A549 (cell line): Measurements from ENCODE around the gene TFAP2B. TPM values are rescaled to one million over a fixed set of nuclear protein-coding genes. Genes with fewer than 3 reads are reported as not detected.

Source experiments
- ATAC-seq, 2 experiments: fragments of 200-7000 bp in 1 of 2; fragments of >200 bp in 1 of 2; cut with Nextera tagmentation in 1 of 2; cut with Tn5 transposase in 1 of 2; 3 replicates each; pipeline versions ENCODE4 v1.8.0 to v1.9.1; 2018 to 2020; ENCODE audit warnings: mild to moderate bottlenecking in 1 of 2, moderate library complexity in 1 of 2
- CTCF ChIA-PET: fragments of 300-600 bp; sonication (Branson Sonifier 250); formaldehyde crosslinking; extraction: SDS; loops from one replicate; lab custom pipeline; 2021; ENCODE audit warnings: antibody characterized with exemption, inconsistent platforms; lab: Yijun Ruan, JAX
- POLR2A ChIA-PET: fragments of 350-600 bp; formaldehyde crosslinking; extraction: SDS; loops from one replicate; lab custom pipeline; 2021; ENCODE audit warnings: antibody characterized with exemption, inconsistent platforms; lab: Yijun Ruan, JAX
- DNase-seq, 2 experiments: peaks; one replicate each; pipeline versions ENCODE4 v3.0.0 to v3.0.0-alpha.2; 2011 to 2016; ENCODE audit warnings: low read depth in 1 of 2, low spot score in 1 of 2
- FAIRE-seq: peaks from 2 replicates; lab custom pipeline; 2011; peaks lifted over from hg19 to GRCh38; lab: Jason Lieb, UNC
- H3K27ac ChIP-seq, 2 experiments: fragments of >200 bp; sonication (Bioruptor Twin); formaldehyde crosslinking; 3 replicates each; pipeline ENCODE4 v1.5.1; 2016 to 2017
- H3K4me1 ChIP-seq: fragments of >200 bp; sonication (Bioruptor Twin); formaldehyde crosslinking; 3 replicates; pipeline ENCODE4 v1.6.1; 2016
- H3K4me2 ChIP-seq: fragments of >200 bp; sonication (Bioruptor Twin); formaldehyde crosslinking; 3 replicates; pipeline ENCODE4 v1.6.1; 2016
- H3K4me3 ChIP-seq: fragments of >200 bp; sonication (Bioruptor Twin); formaldehyde crosslinking; 3 replicates; pipeline ENCODE4 v1.5.1; 2016
- H3K9me3 ChIP-seq: fragments of >200 bp; sonication (Bioruptor Twin); formaldehyde crosslinking; 3 replicates; pipeline ENCODE4 v1.6.1; 2016
- BHLHE40 ChIP-seq: IDR thresholded peaks from 2 replicates; pipeline ENCODE4 v1.6.1; 2012; ENCODE audit warnings: low read depth, low read length, inconsistent platforms
- CBX8 ChIP-seq: fragments of 200-600 bp; sonication (generic); IDR thresholded peaks from 2 replicates; pipeline ENCODE4 v1.6.1; 2016
- CEBPB ChIP-seq, 2 experiments: fragments of >200 bp in 1 of 2; sonication (Bioruptor Twin) in 1 of 2; formaldehyde crosslinking in 1 of 2; IDR thresholded peaks; 2 replicates each; pipeline ENCODE4 v1.6.1; 2012 to 2016
- CHD2 ChIP-seq: fragments of 150-350 bp; IDR thresholded peaks from 2 replicates; pipeline ENCODE4 v1.6.1; 2014; ENCODE audit warnings: low read length; ENCODE audit not compliant: partially characterized antibody
- CHD4 ChIP-seq: fragments of 200-600 bp; sonication (generic); IDR thresholded peaks from 2 replicates; pipeline ENCODE4 v1.6.1; 2016; ENCODE audit warnings: antibody characterized with exemption, mild to moderate bottlenecking, borderline replicate concordance
- EHF ChIP-seq: fragments of 250-450 bp; sonication (Bioruptor Pico); IDR thresholded peaks from 2 replicates; pipeline ENCODE4 v1.5.0; 2020; ENCODE audit warnings: mild to moderate bottlenecking
- FOSB ChIP-seq: fragments of 250-450 bp; sonication (Bioruptor Pico); IDR thresholded peaks from 2 replicates; pipeline ENCODE4 v1.5.0; 2020; ENCODE audit warnings: mild to moderate bottlenecking, moderate library complexity
- FOSL2 ChIP-seq, 2 experiments: fragments of 450-650 bp in 1 of 2; fragments of >200 bp in 1 of 2; sonication (Bioruptor Twin) in 1 of 2; formaldehyde crosslinking; IDR thresholded peaks; 2 replicates each; pipeline versions ENCODE4 v1.5.0 to v1.6.1; 2016 to 2020; ENCODE audit warnings: mild to moderate bottlenecking in 1 of 2, moderate library complexity in 1 of 2
- HDAC2 ChIP-seq: fragments of 200-600 bp; sonication (generic); IDR thresholded peaks from 2 replicates; pipeline ENCODE4 v1.6.1; 2016
- HOXA7 ChIP-seq: fragments of 250-450 bp; sonication (Bioruptor Pico); IDR thresholded peaks from 2 replicates; pipeline ENCODE4 v1.5.0; 2020; ENCODE audit warnings: mild to moderate bottlenecking, moderate library complexity
- JUNB ChIP-seq: fragments of >200 bp; sonication (Bioruptor Twin); formaldehyde crosslinking; IDR thresholded peaks from 2 replicates; pipeline ENCODE4 v1.6.1; 2016
- KDM5A ChIP-seq: fragments of 200-600 bp; sonication (generic); IDR thresholded peaks from 2 replicates; pipeline ENCODE4 v1.6.1; 2016; ENCODE audit warnings: antibody characterized with exemption, mild to moderate bottlenecking
- MAFK ChIP-seq: fragments of 450-650 bp; IDR thresholded peaks from 2 replicates; pipeline ENCODE4 v1.6.1; 2014; ENCODE audit not compliant: partially characterized antibody
- NFE2L2 ChIP-seq: fragments of 150-350 bp; conservative IDR thresholded peaks from 2 replicates; pipeline ENCODE4 v1.6.1; 2014; ENCODE audit warnings: low read length
- POLR2AphosphoS2 ChIP-seq: conservative IDR thresholded peaks from 2 replicates; pipeline ENCODE4 v1.6.1; 2012; ENCODE audit warnings: low read length, improper control_type of control experiment, inconsistent platforms
- RFX5 ChIP-seq: fragments of 450-650 bp; IDR thresholded peaks from 2 replicates; pipeline ENCODE4 v1.7.1; 2014; ENCODE audit warnings: antibody characterized with exemption, mild to moderate bottlenecking, moderate library complexity
- RNF2 ChIP-seq: fragments of 200-600 bp; sonication (generic); IDR thresholded peaks from 2 replicates; pipeline ENCODE4 v1.6.1; 2016; ENCODE audit warnings: low read depth, mild to moderate bottlenecking, antibody characterized with exemption, moderate library complexity, borderline replicate concordance
- TFCP2L1 ChIP-seq: fragments of 250-450 bp; sonication (Bioruptor Pico); IDR thresholded peaks from 2 replicates; pipeline ENCODE4 v1.5.0; 2021; ENCODE audit warnings: mild to moderate bottlenecking
- TP53 ChIP-seq: fragments of 250-450 bp; sonication (Bioruptor Pico); IDR thresholded peaks from 2 replicates; pipeline ENCODE4 v1.5.0; 2021; ENCODE audit warnings: mild to moderate bottlenecking, moderate library complexity
- ZNF302 ChIP-seq: fragments of 250-450 bp; sonication (Bioruptor Pico); IDR thresholded peaks from 2 replicates; pipeline ENCODE4 v1.9.0; 2021; ENCODE audit warnings: inconsistent platforms, mild to moderate bottlenecking, moderate library complexity
- ZSCAN20 ChIP-seq: fragments of 250-450 bp; sonication (Bioruptor Pico); IDR thresholded peaks from 2 replicates; pipeline ENCODE4 v1.8.0; 2022; ENCODE audit warnings: mild to moderate bottlenecking, moderate library complexity
- WGBS: methylation state at CpG from one replicate; pipeline ENCODE4 v1.1.6; 2017; ENCODE audit errors: missing lambda C conversion rate; 5-methylcytosine and 5-hydroxymethylcytosine counted together
- polyA plus RNA-seq, 4 experiments: library from polyadenylated mRNA; depleted of rRNA in 3 of 4; stranded (reverse); fragments of >200 nt; fragmentation: RNase III in 1 of 4; extraction: RNeasy Plus Mini Kit Qiagen cat#74134 plus additional on column Dnase treatment in 1 of 4; gene quantifications; 2 replicates in 3 of 4; 3 replicates in 1 of 4; pipeline ENCODE4 v1.2.3, GENCODE V29; 2011 to 2017
- TF ChIP-seq, protein P1 (sequence below): fragments of 450-650 bp; IDR thresholded peaks from 2 replicates; pipeline ENCODE4 v1.6.1; 2014; ENCODE audit warnings: antibody characterized with exemption
- TF ChIP-seq, protein P2 (sequence below): IDR thresholded peaks from 2 replicates; pipeline ENCODE4 v1.6.1; 2012; ENCODE audit warnings: low read depth, borderline replicate concordance
- TF ChIP-seq, protein P3 (sequence below): IDR thresholded peaks from 2 replicates; pipeline ENCODE4 v1.6.1; 2012
- TF ChIP-seq, protein P4 (sequence below): fragments of 250-450 bp; sonication (Bioruptor Pico); IDR thresholded peaks from 2 replicates; pipeline ENCODE4 v1.5.0; 2021; ENCODE audit warnings: mild to moderate bottlenecking, moderate library complexity, borderline replicate concordance
- TF ChIP-seq, protein P5 (sequence below): IDR thresholded peaks from 2 replicates; pipeline ENCODE4 v1.6.1; 2012

TFAP2B gene
- polyA plus RNA-seq, 2 of the 4 experiments (the other 2 are of a cell fraction), result not detected

DNA sequence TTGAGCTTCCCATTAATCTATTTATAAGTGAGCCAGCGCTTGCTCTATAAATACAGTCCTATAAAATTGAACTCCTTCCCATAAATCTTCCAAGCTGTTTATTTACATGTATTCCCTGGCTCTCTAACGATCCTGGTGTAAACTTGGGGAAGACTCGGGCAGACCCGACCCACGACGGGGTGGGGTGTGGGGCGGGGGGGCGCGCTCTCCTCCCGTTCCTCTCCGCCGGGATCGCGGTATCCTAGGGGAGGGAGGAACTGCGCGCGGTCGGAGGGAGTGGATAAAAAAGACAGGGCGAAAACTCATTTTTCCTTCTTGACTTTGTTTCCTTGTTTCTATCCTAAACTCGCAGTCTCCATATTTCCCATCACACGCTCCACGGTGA is 31.1 kb downstream of the TFAP2B start:
- Histone ChIP-seq H3K4me1 (no peaks in the 10 kb centered on the region), H3K4me3 (no peak overlapping the region), H3K4me2 (no peak overlapping the region), H3K27ac (no peak overlapping the region), H3K9me3 (no peaks in the 10 kb centered on the region)
- POLR2A ChIA-PET, result no interaction called here
- FAIRE-seq, result no peak
- CTCF ChIA-PET, result no interaction called here
- no peak for DNase-seq
- no peak for ATAC-seq
- WGBS, result 49% methylated on average over 21 of the region's 22 CpGs
- TF ChIP-seq, protein P1, sequence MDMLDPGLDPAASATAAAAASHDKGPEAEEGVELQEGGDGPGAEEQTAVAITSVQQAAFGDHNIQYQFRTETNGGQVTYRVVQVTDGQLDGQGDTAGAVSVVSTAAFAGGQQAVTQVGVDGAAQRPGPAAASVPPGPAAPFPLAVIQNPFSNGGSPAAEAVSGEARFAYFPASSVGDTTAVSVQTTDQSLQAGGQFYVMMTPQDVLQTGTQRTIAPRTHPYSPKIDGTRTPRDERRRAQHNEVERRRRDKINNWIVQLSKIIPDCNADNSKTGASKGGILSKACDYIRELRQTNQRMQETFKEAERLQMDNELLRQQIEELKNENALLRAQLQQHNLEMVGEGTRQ, result no peak
- TF ChIP-seq TP53, result no peak
- TF ChIP-seq CHD2, result no peak
- TF ChIP-seq TFCP2L1 (CRISPR knock-in tag), result no peak
- no peak for TF ChIP-seq CBX8
- TF ChIP-seq, protein P2, sequence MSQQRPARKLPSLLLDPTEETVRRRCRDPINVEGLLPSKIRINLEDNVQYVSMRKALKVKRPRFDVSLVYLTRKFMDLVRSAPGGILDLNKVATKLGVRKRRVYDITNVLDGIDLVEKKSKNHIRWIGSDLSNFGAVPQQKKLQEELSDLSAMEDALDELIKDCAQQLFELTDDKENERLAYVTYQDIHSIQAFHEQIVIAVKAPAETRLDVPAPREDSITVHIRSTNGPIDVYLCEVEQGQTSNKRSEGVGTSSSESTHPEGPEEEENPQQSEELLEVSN, result no peak
- TF ChIP-seq, protein P3, sequence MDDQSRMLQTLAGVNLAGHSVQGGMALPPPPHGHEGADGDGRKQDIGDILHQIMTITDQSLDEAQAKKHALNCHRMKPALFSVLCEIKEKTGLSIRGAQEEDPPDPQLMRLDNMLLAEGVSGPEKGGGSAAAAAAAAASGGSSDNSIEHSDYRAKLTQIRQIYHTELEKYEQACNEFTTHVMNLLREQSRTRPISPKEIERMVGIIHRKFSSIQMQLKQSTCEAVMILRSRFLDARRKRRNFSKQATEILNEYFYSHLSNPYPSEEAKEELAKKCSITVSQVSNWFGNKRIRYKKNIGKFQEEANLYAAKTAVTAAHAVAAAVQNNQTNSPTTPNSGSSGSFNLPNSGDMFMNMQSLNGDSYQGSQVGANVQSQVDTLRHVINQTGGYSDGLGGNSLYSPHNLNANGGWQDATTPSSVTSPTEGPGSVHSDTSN, result no peak
- TF ChIP-seq CHD4, result no peak
- no peak for TF ChIP-seq ZSCAN20
- TF ChIP-seq POLR2AphosphoS2, result no peak
- no peak for TF ChIP-seq FOSL2 (IDR thresholded peaks at IDR 0.05)
- TF ChIP-seq FOSL2 (CRISPR knock-in tag; IDR thresholded peaks at IDR 0.05), result no peak
- TF ChIP-seq MAFK, result no peak

DNA sequence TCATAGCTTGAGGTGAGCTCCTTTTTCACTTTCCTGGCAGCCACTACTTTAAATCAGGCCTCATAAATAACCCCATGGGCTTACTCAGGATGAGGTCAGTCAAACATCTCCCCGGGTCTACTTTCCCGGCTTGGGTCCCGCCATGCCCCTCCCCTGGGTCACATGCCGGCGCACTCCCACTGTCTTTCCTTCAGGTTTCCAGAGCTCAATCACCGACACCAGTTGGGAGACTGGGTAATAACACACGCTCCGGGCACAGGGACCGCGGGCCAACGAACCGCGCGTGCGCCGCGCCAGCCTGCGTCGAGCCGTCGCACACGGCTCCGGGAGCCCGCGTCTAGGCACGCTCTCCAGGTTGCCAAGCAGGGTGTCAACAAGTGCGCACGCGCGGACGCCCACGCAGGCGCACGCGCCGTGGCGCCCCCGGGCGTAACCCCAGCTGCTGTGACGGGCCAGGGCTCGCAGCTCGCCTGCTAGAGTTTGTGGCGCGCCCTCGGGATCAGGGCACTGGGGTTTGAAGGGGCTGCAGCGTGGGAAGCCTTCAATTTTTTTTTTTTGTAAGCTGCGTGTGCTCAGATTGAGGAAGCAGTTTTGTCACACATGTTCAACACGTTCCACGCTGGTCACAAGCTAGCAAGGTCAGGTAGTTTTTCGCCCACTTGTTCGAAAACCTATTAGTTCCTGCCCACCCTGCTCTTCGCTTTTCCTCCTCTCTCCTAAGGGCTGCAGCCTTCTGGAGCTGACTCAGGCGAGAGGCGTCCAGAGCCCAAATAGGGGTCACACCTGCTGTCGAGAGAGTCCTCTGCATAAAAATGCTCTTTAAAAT is 31.8 kb downstream of the TFAP2B start:
- no peak overlapping the region for H3K4me3 ChIP-seq
- CTCF ChIA-PET, result interaction anchor here (1.5 kb wide), 1 partner anchor 34 kb away, joined by 3 read pairs; no protein-coding TSS in a partner anchor
- TF ChIP-seq CEBPB (IDR thresholded peaks at IDR 0.05) (no peak), HDAC2 (no peak)
- TF ChIP-seq, protein P4, sequence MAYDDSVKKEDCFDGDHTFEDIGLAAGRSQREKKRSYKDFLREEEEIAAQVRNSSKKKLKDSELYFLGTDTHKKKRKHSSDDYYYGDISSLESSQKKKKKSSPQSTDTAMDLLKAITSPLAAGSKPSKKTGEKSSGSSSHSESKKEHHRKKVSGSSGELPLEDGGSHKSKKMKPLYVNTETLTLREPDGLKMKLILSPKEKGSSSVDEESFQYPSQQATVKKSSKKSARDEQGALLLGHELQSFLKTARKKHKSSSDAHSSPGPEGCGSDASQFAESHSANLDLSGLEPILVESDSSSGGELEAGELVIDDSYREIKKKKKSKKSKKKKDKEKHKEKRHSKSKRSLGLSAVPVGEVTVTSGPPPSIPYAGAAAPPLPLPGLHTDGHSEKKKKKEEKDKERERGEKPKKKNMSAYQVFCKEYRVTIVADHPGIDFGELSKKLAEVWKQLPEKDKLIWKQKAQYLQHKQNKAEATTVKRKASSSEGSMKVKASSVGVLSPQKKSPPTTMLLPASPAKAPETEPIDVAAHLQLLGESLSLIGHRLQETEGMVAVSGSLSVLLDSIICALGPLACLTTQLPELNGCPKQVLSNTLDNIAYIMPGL (CRISPR knock-in tag), result no peak
- POLR2A ChIA-PET, result no interaction called here
- H3K9me3 ChIP-seq, result no peaks in the 10 kb centered on the region
- DNase-seq (no peak), FAIRE-seq (no peak), ATAC-seq (no peak)
- no peak overlapping the region for H3K27ac ChIP-seq
- no peak overlapping the region for H3K4me2 ChIP-seq
- H3K4me1 ChIP-seq, result no peaks in the 10 kb centered on the region
- 54% methylated on average over 28 of the region's 55 CpGs for WGBS

DNA sequence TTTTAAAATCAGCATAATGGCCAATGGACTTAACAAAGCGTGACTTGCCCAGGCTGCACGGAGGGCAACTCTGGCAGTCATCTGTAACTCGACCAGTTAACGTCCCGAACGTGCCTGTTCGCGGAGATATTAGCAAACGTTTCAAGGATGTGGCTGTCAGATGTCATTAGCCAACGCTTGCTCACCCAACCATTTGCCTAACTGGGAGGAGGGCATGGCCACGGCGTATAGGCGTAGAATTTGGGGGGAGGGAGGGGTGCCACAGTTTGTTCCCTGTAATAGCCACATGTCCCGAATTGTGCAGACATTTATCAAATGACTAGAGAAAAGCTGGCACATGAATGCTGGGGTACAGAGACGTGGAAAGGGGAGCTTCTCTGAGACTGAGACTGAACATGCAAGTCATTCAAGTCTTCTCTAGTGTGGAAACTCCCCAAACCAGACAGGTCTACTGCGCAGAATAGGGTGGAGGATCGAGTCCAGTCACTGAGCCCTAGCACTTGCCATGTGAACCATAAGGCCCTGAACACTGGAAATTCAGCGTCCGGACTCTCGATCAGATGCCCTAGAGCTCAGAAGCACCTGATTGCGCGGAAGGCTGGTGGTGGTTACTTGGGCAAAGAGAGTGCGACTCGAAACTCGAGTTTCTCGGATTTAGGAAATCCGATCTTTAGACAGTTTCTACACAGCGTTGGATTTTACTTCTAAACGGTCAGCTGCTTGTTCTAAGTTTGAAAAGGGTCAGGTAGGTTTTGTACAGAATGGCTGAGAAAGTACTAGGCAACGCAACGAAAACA is 32.6 kb downstream of the TFAP2B start:
- ATAC-seq (no peak), DNase-seq (no peak), FAIRE-seq (no peak)
- no peak overlapping the region for H3K4me3 ChIP-seq
- H3K4me2 ChIP-seq, result no peak overlapping the region
- WGBS, result 27% methylated on average over 27 of the region's 31 CpGs
- H3K27ac ChIP-seq, result no peak overlapping the region
- ChIA-PET POLR2A (no interaction called here), CTCF (interaction anchor here (1.5 kb wide), 1 partner anchor 35 kb away, joined by 3 read pairs; no protein-coding TSS in a partner anchor)
- H3K9me3 ChIP-seq, result no peaks in the 10 kb centered on the region
- no peak for TF ChIP-seq JUNB
- no peak for TF ChIP-seq ZNF302
- TF ChIP-seq RNF2, result no peak
- TF ChIP-seq HOXA7 (CRISPR knock-in tag), result no peak
- no peak for TF ChIP-seq FOSB (CRISPR knock-in tag)
- no peak for TF ChIP-seq BHLHE40
- no peak for TF ChIP-seq CEBPB (IDR thresholded peaks at IDR 0.05)
- no peak for TF ChIP-seq RFX5
- TF ChIP-seq, protein P4 (CRISPR knock-in tag), result no peak
- TF ChIP-seq NFE2L2, result no peak
- TF ChIP-seq KDM5A, result no peak
- TF ChIP-seq EHF (CRISPR knock-in tag), result no peak
- TF ChIP-seq, protein P5, sequence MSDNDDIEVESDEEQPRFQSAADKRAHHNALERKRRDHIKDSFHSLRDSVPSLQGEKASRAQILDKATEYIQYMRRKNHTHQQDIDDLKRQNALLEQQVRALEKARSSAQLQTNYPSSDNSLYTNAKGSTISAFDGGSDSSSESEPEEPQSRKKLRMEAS, result no peak
- no peaks in the 10 kb centered on the region for H3K4me1 ChIP-seq
